ENCODE measurements around the gene CLTB.
A peak's percentile ranks its signal among the peaks of the same experiment; 100 is the strongest.

CLTB gene

GRCh38 chr5:176420972-176421544 lies 4.7 kb upstream of the CLTB start:
- POLR2A ChIA-PET = interaction anchor here (1.4 kb wide), 1 partner anchor 27 kb away, joined by 5 read pairs; the partner anchor contains the start of gene FAF2
- DNase-seq (ENCODE audit: extremely low spot score) = no peak
- CTCF ChIA-PET = no interaction called here
- TF ChIP-seq ARNT (IDR thresholded peaks at IDR 0.05) = no peak
- no peak for TF ChIP-seq FOXM1 (IDR thresholded peaks at IDR 0.05; ENCODE audit: borderline replicate concordance)
- no peak for TF ChIP-seq NFRKB (IDR thresholded peaks at IDR 0.05)
- no peak for TF ChIP-seq ELF4 (IDR thresholded peaks at IDR 0.05)
- TF ChIP-seq LEF1 (IDR thresholded peaks at IDR 0.05; ENCODE audit: borderline replicate concordance) = no peak
- TF ChIP-seq CTBP1 (IDR thresholded peaks at IDR 0.05; ENCODE audit: borderline replicate concordance) = no peak
- no peak for TF ChIP-seq SUZ12 (IDR thresholded peaks at IDR 0.05)
- no peak for TF ChIP-seq FOXK2 (IDR thresholded peaks at IDR 0.05)
- TF ChIP-seq SP1 (IDR thresholded peaks at IDR 0.05) = no peak
- TF ChIP-seq ZNF384 (IDR thresholded peaks at IDR 0.05) = no peak
- no peak for TF ChIP-seq FOXA1 (IDR thresholded peaks at IDR 0.05)
- TF ChIP-seq L3MBTL2 (conservative IDR thresholded peaks at IDR 0.05) = no peak
- TF ChIP-seq TARDBP (IDR thresholded peaks at IDR 0.05) = no peak
- no peak for TF ChIP-seq PKNOX1 (IDR thresholded peaks at IDR 0.05)

- ChIA-PET POLR2A (no interaction called here), CTCF (no interaction called here)
- TF ChIP-seq FOXA1 (IDR thresholded peaks at IDR 0.05) (no peak), TARDBP (IDR thresholded peaks at IDR 0.05) (no peak), PKNOX1 (IDR thresholded peaks at IDR 0.05) (no peak), CTBP1 (IDR thresholded peaks at IDR 0.05; ENCODE audit: borderline replicate concordance) (no peak), FOXK2 (IDR thresholded peaks at IDR 0.05) (no peak)
- no peak for DNase-seq (ENCODE audit: extremely low spot score)
Observed at GRCh38 chr5:176420086-176420485, 3.7 kb upstream of the CLTB start.

- CTCF ChIA-PET = interaction anchor here (0.6 to 1.3 kb wide), 3 partner anchors 30 to 155 kb away, joined by 3 to 4 read pairs (median 3); partner anchors contain the start of gene FAF2
- POLR2A ChIA-PET = interaction anchor here (2.2 to 2.4 kb wide), 2 partner anchors 30 to 119 kb away, joined by 10 to 12 read pairs; partner anchors contain the start of genes FAF2 and RNF44
- DNase-seq (ENCODE audit: extremely low spot score) = no peak
- TF ChIP-seq FOXA1 (IDR thresholded peaks at IDR 0.05) (no peak), NFRKB (IDR thresholded peaks at IDR 0.05) (no peak), PKNOX1 (IDR thresholded peaks at IDR 0.05) (no peak), FOXM1 (IDR thresholded peaks at IDR 0.05; ENCODE audit: borderline replicate concordance) (no peak), ELF4 (IDR thresholded peaks at IDR 0.05) (no peak), ZNF384 (IDR thresholded peaks at IDR 0.05) (no peak), ARNT (IDR thresholded peaks at IDR 0.05) (no peak), SP1 (IDR thresholded peaks at IDR 0.05) (no peak), BHLHE40 (IDR thresholded peaks at IDR 0.05; ENCODE audit: borderline replicate concordance) (no peak), L3MBTL2 (conservative IDR thresholded peaks at IDR 0.05) (no peak), FOXK2 (IDR thresholded peaks at IDR 0.05) (no peak), SUZ12 (IDR thresholded peaks at IDR 0.05) (no peak), HDGF (IDR thresholded peaks at IDR 0.05; ENCODE audit: borderline replicate concordance) (no peak)
Observed at GRCh38 chr5:176418251-176418650, 1.9 kb upstream of the CLTB start.

GRCh38 chr5:176416965-176417364 lies 626 bp upstream of the CLTB start:
- no peak for DNase-seq (ENCODE audit: extremely low spot score)
- ChIA-PET POLR2A (interaction anchor here (0.6 to 2.4 kb wide), 6 partner anchors 28 to 126 kb away, joined by 3 to 12 read pairs (median 8); partner anchors contain the start of genes FAF2, HIGD2A, KIAA1191 and NOP16), CTCF (interaction anchor here (1.0 to 1.7 kb wide), 4 partner anchors 9 to 156 kb away, joined by 3 to 8 read pairs (median 4); partner anchors contain the start of gene FAF2)
- TF ChIP-seq FOXK2 (IDR thresholded peaks at IDR 0.05) (no peak), CTBP1 (IDR thresholded peaks at IDR 0.05; ENCODE audit: borderline replicate concordance) (no peak), BHLHE40 (IDR thresholded peaks at IDR 0.05; ENCODE audit: borderline replicate concordance) (no peak)

- no peak for TF ChIP-seq SUZ12 (IDR thresholded peaks at IDR 0.05)
- no peak for TF ChIP-seq ARNT (IDR thresholded peaks at IDR 0.05)
- no peak for TF ChIP-seq FOXA1 (IDR thresholded peaks at IDR 0.05)
- no peak for TF ChIP-seq NFRKB (IDR thresholded peaks at IDR 0.05)
- TF ChIP-seq SP1 (IDR thresholded peaks at IDR 0.05) = no peak
- TF ChIP-seq FOXM1 (IDR thresholded peaks at IDR 0.05; ENCODE audit: borderline replicate concordance) = no peak
- TF ChIP-seq LEF1 (IDR thresholded peaks at IDR 0.05; ENCODE audit: borderline replicate concordance) = no peak
- TF ChIP-seq BHLHE40 (IDR thresholded peaks at IDR 0.05; ENCODE audit: borderline replicate concordance) = no peak
- TF ChIP-seq CTBP1 (IDR thresholded peaks at IDR 0.05; ENCODE audit: borderline replicate concordance) = no peak
- no peak for TF ChIP-seq PKNOX1 (IDR thresholded peaks at IDR 0.05)
- TF ChIP-seq ELF4 (IDR thresholded peaks at IDR 0.05) = no peak
- no peak for TF ChIP-seq ZNF384 (IDR thresholded peaks at IDR 0.05)
- TF ChIP-seq TARDBP (IDR thresholded peaks at IDR 0.05) = no peak
- no peak for TF ChIP-seq L3MBTL2 (conservative IDR thresholded peaks at IDR 0.05)
- ChIA-PET CTCF (interaction anchor here (1.7 kb wide), 1 partner anchor 32 kb away, joined by 8 read pairs; the partner anchor contains the start of gene FAF2), POLR2A (interaction anchor here (1.0 to 1.8 kb wide), 4 partner anchors 27 to 128 kb away, joined by 3 to 8 read pairs (median 6); partner anchors contain the start of genes FAF2, HIGD2A, KIAA1191 and NOP16)
- DNase-seq (ENCODE audit: extremely low spot score) = peak; percentile 6
Observed at GRCh38 chr5:176415240-176415951, 943 bp downstream of the CLTB start.
